H1 (cell line): ENCODE measurements around the gene CD40LG. TPM values are rescaled to one million over a fixed set of nuclear protein-coding genes. Genes with fewer than 3 reads are reported as not detected.

ENCODE experiments used
- ASH2L ChIP-seq: fragments of 200-600, 300-600 bp; sonication (generic); IDR thresholded peaks from one replicate; pipeline ENCODE4 v1.7.1; 2017; ENCODE audit warnings: low read length
- BCL11A ChIP-seq, 2 experiments: IDR thresholded peaks; one replicate each; pipeline ENCODE4 v1.6.1; 2011; ENCODE audit warnings: low read depth in 2 of 2, low read length in 2 of 2, mild to moderate bottlenecking in 2 of 2
- NANOG ChIP-seq: IDR thresholded peaks from 2 replicates; pipeline ENCODE4 v1.6.1; 2011; ENCODE audit warnings: low read length, low read depth, mild to moderate bottlenecking, inconsistent platforms; ENCODE audit not compliant: insufficient read depth, poor library complexity, severe bottlenecking
- TCF12 ChIP-seq: IDR thresholded peaks from 2 replicates; pipeline ENCODE4 v1.6.1; 2011; ENCODE audit warnings: low read depth, mild to moderate bottlenecking, low read length
- polyA plus RNA-seq, 7 experiments: library from polyadenylated mRNA; depleted of rRNA in 3 of 7; stranded (reverse) in 5 of 7; unstranded in 2 of 7; fragments of >200 nt in 5 of 7; fragments of 200-250 nt in 2 of 7; gene quantifications; 1 replicate in 5 of 7; 2 replicates in 1 of 7; 4 replicates in 1 of 7; pipeline versions ENCODE4 v1.2.1 to v1.2.3, GENCODE V29; 2011 to 2013; ENCODE audit warnings: missing spikeins in 2 of 7, mixed read lengths in 2 of 7
- total RNA-seq: library from RNA; stranded (reverse); fragmentation: NEBNext Ultra II Directional; extraction: Animal tissue kit (Norgen Biotek cat#: 25700); gene quantifications from 2 replicates; pipeline ENCODE4 v1.2.1, GENCODE V29; 2021
- TF ChIP-seq, protein P1 (sequence below), 3 experiments: IDR thresholded peaks; 1 replicate in 2 of 3; 2 replicates in 1 of 3; pipeline versions ENCODE4 v1.5.1 to v1.6.1; 2011; ENCODE audit warnings: low read length in 3 of 3, mild to moderate bottlenecking in 3 of 3, inconsistent platforms in 2 of 3, low read depth in 1 of 3, moderate library complexity in 1 of 3; ENCODE audit not compliant: insufficient read depth in 1 of 3; ENCODE audit errors: control extremely low read depth in 1 of 3

CD40LG gene
- total and polyA plus RNA-seq, 2 of the 8 experiments (the other 6 are each of a cell fraction or from before 2014, with no cell fraction given): not detected

DNA sequence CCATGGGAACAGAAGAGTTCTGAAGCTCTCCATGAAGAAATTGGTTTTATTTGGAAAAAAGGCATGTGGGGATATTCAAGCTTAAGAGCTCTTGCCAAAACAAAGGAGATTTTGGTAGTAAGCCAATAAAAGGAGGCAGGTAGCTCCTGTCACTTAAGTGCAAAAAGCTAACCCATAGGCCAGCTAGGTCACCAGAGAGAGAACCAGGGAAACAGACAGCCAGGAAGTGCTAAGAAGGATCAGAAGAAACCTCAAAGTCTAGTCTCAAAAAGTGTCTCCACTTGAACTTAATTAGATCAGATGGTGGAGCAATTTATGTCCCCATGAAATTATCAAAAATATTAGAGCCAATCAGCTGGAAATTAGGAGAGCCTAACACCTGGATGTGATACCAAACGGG, 49.2 kb downstream of the CD40LG start (continued):
- TF ChIP-seq, protein P1, sequence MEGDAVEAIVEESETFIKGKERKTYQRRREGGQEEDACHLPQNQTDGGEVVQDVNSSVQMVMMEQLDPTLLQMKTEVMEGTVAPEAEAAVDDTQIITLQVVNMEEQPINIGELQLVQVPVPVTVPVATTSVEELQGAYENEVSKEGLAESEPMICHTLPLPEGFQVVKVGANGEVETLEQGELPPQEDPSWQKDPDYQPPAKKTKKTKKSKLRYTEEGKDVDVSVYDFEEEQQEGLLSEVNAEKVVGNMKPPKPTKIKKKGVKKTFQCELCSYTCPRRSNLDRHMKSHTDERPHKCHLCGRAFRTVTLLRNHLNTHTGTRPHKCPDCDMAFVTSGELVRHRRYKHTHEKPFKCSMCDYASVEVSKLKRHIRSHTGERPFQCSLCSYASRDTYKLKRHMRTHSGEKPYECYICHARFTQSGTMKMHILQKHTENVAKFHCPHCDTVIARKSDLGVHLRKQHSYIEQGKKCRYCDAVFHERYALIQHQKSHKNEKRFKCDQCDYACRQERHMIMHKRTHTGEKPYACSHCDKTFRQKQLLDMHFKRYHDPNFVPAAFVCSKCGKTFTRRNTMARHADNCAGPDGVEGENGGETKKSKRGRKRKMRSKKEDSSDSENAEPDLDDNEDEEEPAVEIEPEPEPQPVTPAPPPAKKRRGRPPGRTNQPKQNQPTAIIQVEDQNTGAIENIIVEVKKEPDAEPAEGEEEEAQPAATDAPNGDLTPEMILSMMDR (IDR thresholded peaks at IDR 0.05; ENCODE audit: control extremely low read depth in 1 of 3, insufficient read depth in 1 of 3, low read depth in 1 of 3, low read length in 3 of 3): no peak
- no peak for TF ChIP-seq BCL11A (IDR thresholded peaks at IDR 0.05; ENCODE audit: low read depth in 2 of 2, low read length in 2 of 2)
- no peak for TF ChIP-seq ASH2L
- no peak for TF ChIP-seq TCF12
- TF ChIP-seq NANOG: no peak
